WI38 (cell line): ENCODE data around the gene RBMS1.

Experiments
- H3K4me3 ChIP-seq: 2 replicates; pipeline ENCODE4 v1.5.1; 2011; ENCODE audit warnings: low read depth, mild to moderate bottlenecking, control low read depth, low read length
- CTCF ChIP-seq: IDR thresholded peaks from 2 replicates; pipeline ENCODE4 v1.5.1; 2012; ENCODE audit warnings: low read depth, mild to moderate bottlenecking, control low read depth, low read length

Gene RBMS1

GRCh38 chr2:160408959-160409291 is 84.7 kb downstream of the RBMS1 start:
- TF ChIP-seq CTCF, result no peak
- no peak overlapping the region for H3K4me3 ChIP-seq

GRCh38 chr2:160408173-160408958 is 85.2 kb downstream of the RBMS1 start:
- H3K4me3 ChIP-seq, result peak overlapping the region; percentile 57
- TF ChIP-seq CTCF, result no peak

DNA sequence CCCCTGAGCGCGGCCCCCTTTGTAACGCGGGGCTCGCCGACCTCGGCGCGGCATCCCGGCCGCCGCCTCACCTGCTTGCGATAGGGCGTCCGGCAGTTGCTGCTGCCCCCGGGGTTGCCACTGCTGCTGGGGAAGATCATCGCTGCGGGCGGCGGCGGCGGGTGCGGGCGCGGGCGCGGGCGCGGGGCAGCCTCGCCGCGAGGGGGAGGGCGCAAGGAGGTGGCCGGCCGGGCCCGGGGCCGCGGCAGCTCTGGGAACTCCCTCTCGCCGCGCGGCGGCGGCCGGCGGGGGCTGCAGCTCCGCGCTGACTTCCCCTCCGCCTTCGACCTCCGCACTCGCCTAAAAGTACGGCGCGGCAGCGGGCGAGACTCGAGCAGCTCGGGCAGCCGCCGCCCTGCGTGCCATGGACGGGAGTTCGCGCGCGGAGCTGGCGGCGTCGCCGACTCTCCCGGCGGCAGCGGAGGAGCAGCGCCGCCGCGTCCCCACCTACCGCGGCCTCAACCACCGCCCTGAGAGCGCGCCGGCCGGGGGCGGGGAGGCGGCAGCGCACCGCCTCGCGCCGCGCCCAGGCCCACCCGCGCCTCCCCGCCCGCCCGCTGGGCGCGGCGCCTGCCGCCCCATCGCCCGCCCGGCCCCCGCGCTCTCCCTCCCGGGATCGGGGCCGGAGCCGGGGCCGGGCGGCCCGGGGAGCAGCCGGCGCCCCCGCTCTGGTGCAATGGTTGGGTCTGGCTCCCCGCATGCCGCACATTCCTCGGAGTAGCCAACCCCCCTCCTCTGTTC is 86.0 kb downstream of the RBMS1 start:
- no peak for TF ChIP-seq CTCF
- peak overlapping the region; percentile 80 for H3K4me3 ChIP-seq

- no peak for TF ChIP-seq CTCF
- H3K4me3 ChIP-seq, result peak overlapping the region; percentile 80
Observed at GRCh38 chr2:160406591-160407392, 86.8 kb downstream of the RBMS1 start.

- TF ChIP-seq CTCF, result no peak
Observed at GRCh38 chr2:160405077-160405867, 88.3 kb downstream of the RBMS1 start.

DNA sequence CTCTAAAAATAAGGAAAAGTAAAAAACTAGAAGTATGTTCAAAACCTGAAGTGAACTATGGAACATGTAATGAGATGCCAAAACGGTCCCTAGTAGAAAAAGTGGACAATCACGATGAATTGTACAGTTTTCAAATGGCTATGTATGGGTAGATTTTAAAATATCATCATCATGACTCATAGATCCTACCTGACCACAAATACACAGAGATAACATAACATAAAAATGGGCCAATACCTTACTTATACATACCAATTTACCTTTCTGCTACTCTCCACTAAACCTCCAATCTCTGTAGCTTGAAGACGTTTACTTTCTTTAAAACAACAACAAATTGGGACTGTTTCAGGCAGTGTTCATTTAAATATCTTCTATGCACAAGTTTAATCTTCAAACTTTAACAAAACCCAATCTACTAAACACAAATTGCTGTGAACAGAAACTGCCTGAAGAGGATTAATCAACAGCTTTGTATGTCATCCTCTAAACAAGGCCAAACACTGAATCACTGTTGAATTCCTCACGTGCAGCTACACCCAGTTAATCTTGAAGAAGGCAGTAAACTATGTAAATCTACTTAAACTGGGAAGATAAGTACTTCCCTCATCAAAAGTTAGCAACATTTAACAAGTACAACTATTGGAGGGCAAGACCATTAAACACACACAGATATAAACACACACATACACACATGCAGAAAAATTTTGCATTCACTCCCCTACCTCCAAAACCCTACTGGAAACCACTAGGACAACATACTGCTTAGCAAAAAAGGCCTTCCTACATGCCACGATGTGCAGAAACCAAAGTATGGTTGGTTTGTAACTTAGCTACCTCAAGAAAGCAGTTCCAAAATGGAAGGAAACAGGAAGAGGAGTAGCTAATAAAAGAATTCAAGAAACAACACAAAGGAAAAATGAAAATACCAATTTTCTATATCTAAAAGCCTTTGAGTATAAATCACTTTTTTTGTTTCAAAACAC is 90.3 kb downstream of the RBMS1 start:
- peak overlapping the region; percentile 8; the same call in 1 of the 2 replicates for H3K4me3 ChIP-seq
- TF ChIP-seq CTCF, result no peak

More at GRCh38 chr2:160405077-160405867, 88.3 kb downstream of the RBMS1 start:
- H3K4me3 ChIP-seq, result peak overlapping the region; percentile 80
